GM23248 (cell line): ENCODE data around the gene GGPS1. TPM values are rescaled to one million over a fixed set of nuclear protein-coding genes. Genes with fewer than 3 reads are reported as not detected.

Experiments used
- DNase-seq: peaks from one replicate; pipeline ENCODE4 v3.0.0-alpha.2; 2015
- H2AFZ ChIP-seq: fragments of 200-600 bp; sonication (generic); 2 replicates; pipeline ENCODE4 v1.6.1; 2016; ENCODE audit warnings: antibody characterized with exemption
- H3F3A ChIP-seq: fragments of 200-600 bp; sonication (generic); 2 replicates; pipeline ENCODE4 v1.6.1; 2016; ENCODE audit warnings: mild to moderate bottlenecking, antibody characterized with exemption, mixed run types; ENCODE audit not compliant: insufficient read depth
- H3K27ac ChIP-seq: fragments of 200-600 bp; sonication (generic); 2 replicates; pipeline ENCODE4 v1.5.1; 2016; ENCODE audit warnings: mild to moderate bottlenecking
- H3K27me3 ChIP-seq: fragments of 200-600 bp; sonication (generic); replicated peaks from 2 replicates; pipeline ENCODE4 v1.6.1; 2016; ENCODE audit warnings: mild to moderate bottlenecking; ENCODE audit not compliant: insufficient read depth
- H3K36me3 ChIP-seq: fragments of 200-600 bp; sonication (generic); 2 replicates; pipeline ENCODE4 v1.6.1; 2016; ENCODE audit warnings: low read depth, mild to moderate bottlenecking
- H3K4me1 ChIP-seq: fragments of 200-600 bp; sonication (generic); 2 replicates; pipeline ENCODE4 v1.6.1; 2016; ENCODE audit warnings: mild to moderate bottlenecking; ENCODE audit not compliant: insufficient read depth
- H3K4me2 ChIP-seq: fragments of 200-600 bp; sonication (generic); one replicate; pipeline ENCODE4 v1.6.1; 2016; ENCODE audit warnings: mild to moderate bottlenecking; ENCODE audit not compliant: unreplicated experiment
- H3K4me3 ChIP-seq: fragments of 200-600 bp; sonication (generic); 2 replicates; pipeline ENCODE4 v1.5.1; 2016; ENCODE audit warnings: mild to moderate bottlenecking
- H3K79me2 ChIP-seq: fragments of 200-600 bp; sonication (generic); 2 replicates; pipeline ENCODE4 v1.6.1; 2016; ENCODE audit warnings: mild to moderate bottlenecking; ENCODE audit not compliant: insufficient read depth
- H3K9ac ChIP-seq: fragments of 200-600 bp; sonication (generic); 2 replicates; pipeline ENCODE4 v1.6.1; 2016; ENCODE audit warnings: mild to moderate bottlenecking
- H3K9me2 ChIP-seq: fragments of 200-600 bp; sonication (generic); 2 replicates; pipeline ENCODE4 v1.6.1; 2016; ENCODE audit warnings: mixed run types, mild to moderate bottlenecking, moderate library complexity; ENCODE audit not compliant: insufficient read depth
- H3K9me3 ChIP-seq: fragments of 200-600 bp; sonication (generic); one replicate; pipeline ENCODE4 v1.6.1; 2017; ENCODE audit warnings: low read depth
- H4K20me1 ChIP-seq: fragments of 200-600 bp; sonication (generic); 2 replicates; pipeline ENCODE4 v1.6.0; 2016; ENCODE audit not compliant: insufficient read depth
- EZH2 ChIP-seq: fragments of 200-600 bp; sonication (generic); IDR thresholded peaks from 2 replicates; pipeline ENCODE4 v1.6.1; 2018; ENCODE audit warnings: antibody characterized with exemption, mild to moderate bottlenecking; ENCODE audit not compliant: insufficient read depth, poor library complexity, severe bottlenecking
- EZH2phosphoT487 ChIP-seq: fragments of 200-600 bp; sonication (generic); IDR thresholded peaks from 2 replicates; pipeline ENCODE4 v1.6.1; 2018; ENCODE audit warnings: antibody characterized with exemption, moderate library complexity, mild to moderate bottlenecking, low read depth; ENCODE audit not compliant: insufficient read depth
- WGBS, 2 experiments: methylation state at CpG; one replicate each; pipeline ENCODE4 v1.1.6; 2015 to 2017; ENCODE audit warnings: low lambda C conversion rate in 2 of 2, low coverage in 1 of 2; ENCODE audit errors: missing lambda C conversion rate in 2 of 2; 5-methylcytosine and 5-hydroxymethylcytosine counted together
- in situ Hi-C: fragments of 300-500 bp; cut with MboI; formaldehyde crosslinking; loops from 2 replicates; pipeline ENCODE4 v1.15.0; 2020
- polyA plus RNA-seq: library from polyadenylated mRNA; unstranded; fragments of >200 nt; fragmentation: Nextera tagmentation; extraction: Ambion mirVana; gene quantifications from 2 replicates; pipeline ENCODE4 v1.2.1, GENCODE V29; 2016
- total RNA-seq: library from RNA; depleted of rRNA; stranded (reverse); fragments of >200 nt; shearing (Covaris generic); gene quantifications from 2 replicates; pipeline ENCODE4 v1.2.3, GENCODE V29; 2014

Gene GGPS1
- total and polyA plus RNA-seq, 2 experiments from 2014 or later: 33.6 to 59.9 TPM

GRCh38 chr1:235299169-235299858 is 29.1 kb upstream of the GGPS1 start:
- Histone ChIP-seq H3F3A (no peaks in the 10 kb centered on the region; the same call in 1 of the 2 replicates), H2AFZ (no peak overlapping the region), H3K27ac (no peak overlapping the region), H3K79me2 (peaks cover 100% of the 10 kb centered on the region), H3K4me3 (no peak overlapping the region), H3K27me3 (no peaks in the 10 kb centered on the region), H4K20me1 (peaks cover 39% of the 10 kb centered on the region), H3K9me3 (no peaks in the 10 kb centered on the region), H3K9me2 (no peaks in the 10 kb centered on the region), H3K36me3 (no peaks in the 10 kb centered on the region), H3K9ac (no peak overlapping the region), H3K4me2 (no peak overlapping the region), H3K4me1 (no peaks in the 10 kb centered on the region)
- no peak for DNase-seq
- WGBS, 2 experiments: 79 to 83% methylated on average over 10 of the region's 10 CpGs
- TF ChIP-seq EZH2 (no peak), EZH2phosphoT487 (no peak)
- in situ Hi-C loops: no loop called here

- peaks cover 58% of the 10 kb centered on the region for H4K20me1 ChIP-seq
- in situ Hi-C loops: no loop called here
These were observed 26.2 kb upstream of the GGPS1 start for GRCh38 chr1:235302143-235302542.

DNA sequence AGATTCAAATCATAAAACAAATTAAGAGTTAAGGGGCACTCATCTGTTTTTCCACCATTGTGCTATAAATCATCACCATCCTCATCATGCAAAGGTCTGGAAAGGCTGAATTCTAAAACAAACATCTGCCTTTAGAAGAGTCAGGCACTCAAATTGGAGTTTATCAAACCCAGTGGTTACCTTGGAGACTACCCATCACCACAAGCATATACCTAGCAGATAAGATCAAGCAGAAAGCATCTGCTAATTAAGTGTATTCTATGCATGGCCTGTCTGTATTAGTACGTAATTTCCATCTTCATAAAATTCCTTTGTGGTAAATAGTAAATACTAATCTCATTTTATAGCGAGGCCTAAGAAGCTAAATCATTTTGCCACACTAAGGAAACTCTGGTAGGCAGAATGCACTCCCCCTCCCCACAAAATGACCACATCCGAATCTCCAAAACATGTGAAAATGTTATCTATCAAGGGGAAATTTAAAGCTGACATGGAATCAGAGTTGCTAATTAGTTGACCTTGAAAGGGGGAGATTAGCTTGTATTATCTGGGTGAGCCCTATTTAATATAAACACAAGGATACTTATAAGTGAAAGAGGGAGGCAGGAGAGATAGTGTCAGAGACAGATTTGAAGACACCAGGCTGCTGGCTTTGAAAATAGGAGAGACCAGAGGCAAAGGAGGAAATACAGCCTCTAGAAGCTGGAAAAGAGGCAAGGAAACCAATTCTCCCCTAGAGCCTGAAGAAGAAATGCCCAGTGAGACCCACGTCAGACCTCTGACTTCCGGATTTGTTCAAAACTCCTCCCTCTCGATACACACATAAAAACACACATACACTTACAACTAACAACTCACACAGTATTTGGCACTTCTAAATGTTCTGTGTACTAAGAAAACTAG is 23.6 kb upstream of the GGPS1 start:
- H3K4me2 ChIP-seq: no peak overlapping the region
- DNase-seq: peak; percentile 15

More at GRCh38 chr1:235302143-235302542, 26.2 kb upstream of the GGPS1 start:
- Histone ChIP-seq H3K27ac (no peak overlapping the region), H3K9ac (no peak overlapping the region), H3K9me3 (no peaks in the 10 kb centered on the region), H3K4me1 (peaks cover 10% of the 10 kb centered on the region), H3K9me2 (no peaks in the 10 kb centered on the region), H3K4me2 (no peak overlapping the region), H3F3A (peaks cover 11% of the 10 kb centered on the region; the same call in 1 of the 2 replicates), H2AFZ (no peak overlapping the region), H3K36me3 (no peaks in the 10 kb centered on the region), H3K4me3 (no peak overlapping the region), H3K27me3 (no peaks in the 10 kb centered on the region), H3K79me2 (peaks cover 100% of the 10 kb centered on the region)
- DNase-seq: no peak
- 19 to 50% methylated on average over 1 of the region's 1 CpG for WGBS, 2 experiments
- TF ChIP-seq EZH2: no peak
- no peak for TF ChIP-seq EZH2phosphoT487

More for the DNA sequence above, 23.6 kb upstream of the GGPS1 start:
- H3F3A ChIP-seq: peaks cover 15% of the 10 kb centered on the region; the same call in 1 of the 2 replicates
- peaks cover 93% of the 10 kb centered on the region for H3K79me2 ChIP-seq
- in situ Hi-C loops: no loop called here
- TF ChIP-seq EZH2 (no peak), EZH2phosphoT487 (no peak)
- H4K20me1 ChIP-seq: peaks cover 37% of the 10 kb centered on the region; the same call in 1 of the 2 replicates
- H3K4me1 ChIP-seq: peaks cover 20% of the 10 kb centered on the region
- WGBS, 2 experiments: 69 to 77% methylated on average over 6 of the region's 6 CpGs
- no peaks in the 10 kb centered on the region for H3K27me3 ChIP-seq
- no peak overlapping the region for H3K9ac ChIP-seq
- no peak overlapping the region for H3K27ac ChIP-seq
- no peak overlapping the region for H2AFZ ChIP-seq
- no peaks in the 10 kb centered on the region for H3K9me3 ChIP-seq
- H3K36me3 ChIP-seq: no peaks in the 10 kb centered on the region
- no peaks in the 10 kb centered on the region for H3K9me2 ChIP-seq
- H3K4me3 ChIP-seq: no peak overlapping the region
